HPDE6-E6E7 (cell line): ENCODE measurements around the gene PCDHGB3.
"Not testable (repeated sequence)": the region's sequence is repeated elsewhere in the genome, so short reads cannot be mapped to it uniquely, and the experiment has no call there.

Source experiments
- DNase-seq: peaks from one replicate; pipeline ENCODE4 v3.0.0; 2011; ENCODE audit warnings: missing footprints; ENCODE audit errors: extremely low spot score

The PCDHGB3 gene

GRCh38 chr5:141356950-141357349, 13.1 kb upstream of the PCDHGB3 start:
- no peak for DNase-seq

GRCh38 chr5:141359790-141360426, 10.1 kb upstream of the PCDHGB3 start, which contains the start of gene PCDHGB2:
Gene PCDHGB2, plus strand, starts transcription at chr5:141359994. Its CDS starts 142 bp downstream, at chr5:141360136.
- DNase-seq: no peak

- DNase-seq: no peak
Measured at GRCh38 chr5:141360685-141361084, 9.4 kb upstream of the PCDHGB3 start.

DNA sequence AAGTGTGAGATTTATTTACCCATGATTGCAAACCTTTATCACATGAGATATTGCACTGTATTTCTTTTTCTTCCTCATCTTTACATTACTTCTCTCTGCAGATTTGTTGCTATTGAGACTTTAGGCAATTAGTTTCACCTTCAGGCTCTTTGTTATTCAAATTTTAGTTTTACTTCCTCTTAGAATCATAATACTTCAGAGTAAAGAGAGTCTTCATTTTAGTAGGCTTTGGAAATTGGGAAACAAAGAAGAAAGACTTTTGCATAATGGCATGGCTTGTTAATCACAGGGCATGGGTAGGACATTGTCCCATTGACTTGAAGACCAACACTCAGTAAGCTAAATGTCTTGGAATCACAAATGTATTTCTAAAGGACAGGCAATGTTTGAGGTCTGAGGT, 7.3 kb upstream of the PCDHGB3 start:
- DNase-seq: no peak

DNA sequence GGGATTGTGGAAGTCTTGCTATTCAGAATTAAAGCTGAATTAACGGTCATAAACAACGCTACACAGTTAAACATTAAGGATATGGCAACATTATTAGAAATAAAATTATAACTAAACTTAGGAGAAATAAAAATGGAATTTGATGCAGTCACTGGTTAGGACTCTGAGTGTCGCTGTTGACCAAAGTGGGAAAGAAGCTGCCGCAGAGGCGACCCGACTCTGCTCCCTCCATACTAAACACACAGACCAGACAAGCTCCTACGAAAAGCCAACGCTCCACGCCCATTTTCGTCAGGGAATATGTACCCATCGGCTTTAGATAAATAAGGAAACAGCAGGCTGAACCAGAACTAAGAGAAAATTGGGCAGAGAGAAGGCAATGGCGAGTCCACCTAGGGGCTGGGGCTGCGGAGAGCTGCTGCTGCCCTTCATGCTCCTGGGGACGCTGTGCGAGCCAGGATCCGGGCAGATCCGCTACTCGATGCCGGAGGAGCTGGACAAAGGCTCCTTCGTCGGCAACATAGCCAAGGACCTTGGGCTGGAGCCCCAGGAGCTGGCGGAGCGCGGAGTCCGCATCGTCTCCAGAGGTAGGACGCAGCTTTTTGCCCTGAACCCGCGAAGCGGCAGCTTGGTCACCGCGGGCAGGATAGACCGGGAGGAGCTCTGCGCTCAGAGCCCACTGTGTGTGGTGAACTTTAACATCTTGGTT, 5.9 kb upstream of the PCDHGB3 start, which contains the start of gene PCDHGA5:
TSS of gene PCDHGA5 (plus strand) at position 211 of the 709 bp plus-strand sequence. CDS start at position 380, 169 bp downstream.
- no peak for DNase-seq

- no peak for DNase-seq
Measured at GRCh38 chr5:141366016-141366896, 3.8 kb upstream of the PCDHGB3 start.

DNA sequence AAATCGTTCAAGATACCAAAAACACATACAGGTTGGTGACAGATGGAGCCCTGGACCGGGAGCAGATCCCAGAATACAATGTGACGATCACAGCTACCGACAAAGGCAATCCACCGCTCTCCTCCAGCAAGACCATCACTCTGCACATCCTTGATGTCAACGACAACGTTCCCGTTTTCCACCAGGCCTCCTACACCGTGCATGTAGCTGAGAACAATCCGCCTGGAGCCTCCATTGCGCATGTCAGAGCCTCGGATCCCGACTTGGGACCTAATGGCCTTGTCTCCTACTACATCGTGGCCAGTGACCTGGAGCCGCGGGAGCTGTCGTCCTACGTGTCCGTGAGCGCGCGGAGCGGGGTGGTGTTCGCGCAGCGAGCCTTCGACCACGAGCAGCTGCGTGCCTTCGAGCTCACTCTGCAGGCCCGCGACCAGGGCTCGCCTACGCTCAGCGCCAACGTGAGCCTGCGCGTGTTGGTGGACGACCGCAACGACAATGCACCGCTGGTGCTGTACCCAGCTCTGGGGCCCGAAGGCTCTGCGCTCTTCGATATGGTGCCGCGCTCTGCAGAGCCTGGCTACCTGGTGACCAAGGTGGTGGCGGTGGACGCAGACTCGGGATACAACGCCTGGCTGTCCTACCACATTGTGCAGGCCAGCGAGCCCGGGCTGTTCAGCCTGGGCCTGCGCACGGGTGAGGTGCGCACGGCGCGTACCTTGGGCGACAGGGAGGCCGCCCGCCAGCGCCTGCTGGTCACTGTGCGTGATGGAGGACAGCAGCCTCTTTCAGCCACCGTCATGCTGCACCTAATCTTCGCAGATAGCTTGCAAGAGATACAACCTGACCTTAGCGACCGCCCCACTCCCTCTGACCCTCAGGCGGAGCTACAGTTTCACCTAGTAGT, 1.8 kb downstream of the PCDHGB3 start:
- DNase-seq: no peak

DNA sequence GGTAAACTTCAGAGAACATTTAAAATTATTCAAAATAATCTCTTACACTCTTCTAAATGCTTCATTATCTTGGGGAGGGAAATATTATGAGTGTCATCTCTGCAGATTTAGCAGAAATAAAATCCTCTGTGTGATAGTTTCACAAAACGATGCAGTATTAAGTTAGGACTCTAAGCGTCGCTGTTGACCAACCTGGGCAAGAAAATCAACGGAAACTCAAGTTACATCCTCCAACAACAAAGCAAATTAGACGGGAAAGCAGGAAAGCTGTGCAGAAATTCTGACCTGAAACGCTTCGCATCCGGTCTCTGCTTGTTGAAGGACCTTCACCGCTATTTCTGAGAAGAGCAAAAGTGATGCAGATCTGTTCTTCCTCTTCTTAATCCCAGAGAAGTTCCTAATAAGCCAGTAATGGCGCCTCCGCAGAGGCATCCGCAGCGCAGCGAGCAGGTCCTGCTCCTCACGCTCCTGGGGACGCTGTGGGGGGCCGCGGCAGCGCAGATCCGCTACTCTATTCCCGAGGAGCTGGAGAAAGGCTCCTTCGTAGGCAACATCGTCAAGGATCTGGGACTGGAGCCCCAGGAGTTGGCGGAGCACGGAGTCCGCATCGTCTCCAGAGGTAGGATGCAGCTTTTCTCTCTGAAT, 3.8 kb downstream of the PCDHGB3 start, which contains the start of gene PCDHGA6:
TSS of gene PCDHGA6 (plus strand) at position 219 of the 645 bp plus-strand sequence. CDS start at position 412, 193 bp downstream.
- DNase-seq: no peak

- no peak for DNase-seq
Measured at GRCh38 chr5:141374627-141375026, 4.6 kb downstream of the PCDHGB3 start.

DNA sequence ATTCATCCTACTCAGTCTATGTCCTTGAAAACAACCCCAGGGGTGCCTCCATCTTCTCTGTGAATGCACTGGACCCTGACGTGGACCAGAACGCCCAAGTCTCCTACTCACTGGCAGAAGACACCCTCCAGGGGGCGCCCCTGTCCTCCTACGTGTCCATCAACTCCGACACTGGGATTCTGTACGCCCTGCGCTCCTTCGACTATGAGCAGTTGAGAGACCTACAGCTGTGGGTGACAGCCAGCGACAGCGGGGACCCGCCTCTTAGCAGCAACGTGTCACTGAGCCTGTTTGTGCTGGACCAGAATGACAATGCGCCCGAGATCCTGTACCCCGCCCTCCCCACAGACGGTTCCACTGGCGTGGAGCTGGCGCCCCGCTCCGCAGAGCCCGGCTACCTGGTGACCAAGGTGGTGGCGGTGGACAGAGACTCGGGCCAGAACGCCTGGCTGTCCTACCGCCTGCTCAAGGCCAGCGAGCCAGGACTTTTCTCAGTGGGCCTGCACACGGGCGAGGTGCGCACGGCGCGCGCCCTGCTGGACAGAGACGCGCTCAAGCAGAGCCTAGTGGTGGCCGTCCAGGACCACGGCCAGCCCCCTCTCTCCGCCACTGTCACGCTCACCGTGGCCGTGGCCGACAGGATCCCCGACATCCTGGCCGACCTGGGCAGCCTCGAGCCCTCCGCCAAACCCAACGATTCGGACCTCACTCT, 5.6 kb downstream of the PCDHGB3 start:
- not testable (repeated sequence) for DNase-seq

GRCh38 chr5:141382469-141383294, 12.6 kb downstream of the PCDHGB3 start, which contains the start of gene PCDHGA7:
Gene PCDHGA7, plus strand, starts transcription at chr5:141382742. Its CDS starts 158 bp downstream, at chr5:141382900.
- no peak for DNase-seq

- DNase-seq: no peak
Measured at GRCh38 chr5:141383345-141383744, 13.3 kb downstream of the PCDHGB3 start.

GRCh38 chr5:141384471-141385267, 14.6 kb downstream of the PCDHGB3 start:
- no peak for DNase-seq

GRCh38 chr5:141387557-141388311, 17.7 kb downstream of the PCDHGB3 start, which contains the start of gene PCDHGB4:
Gene PCDHGB4, plus strand, starts transcription at chr5:141387698. Its CDS starts 187 bp downstream, at chr5:141387885.
- DNase-seq: not testable (repeated sequence)

DNA sequence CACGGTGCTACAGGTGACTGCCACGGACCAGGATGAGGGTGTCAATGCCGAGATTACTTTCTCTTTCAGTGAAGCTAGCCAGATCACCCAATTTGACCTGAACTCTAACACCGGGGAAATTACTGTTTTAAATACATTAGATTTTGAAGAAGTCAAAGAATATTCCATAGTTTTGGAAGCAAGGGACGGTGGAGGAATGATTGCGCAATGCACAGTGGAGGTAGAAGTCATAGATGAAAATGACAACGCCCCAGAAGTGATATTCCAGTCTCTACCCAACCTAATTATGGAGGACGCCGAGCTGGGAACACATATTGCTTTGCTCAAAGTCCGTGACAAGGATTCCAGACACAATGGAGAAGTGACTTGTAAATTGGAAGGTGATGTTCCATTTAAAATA, 18.6 kb downstream of the PCDHGB3 start:
- no peak for DNase-seq

GRCh38 chr5:141389153-141390042, 19.4 kb downstream of the PCDHGB3 start:
- DNase-seq: no peak
